ENCODE measurements around the gene SLMAP.

GRCh38 chr3:57779666-57780065, 23.6 kb downstream of the SLMAP start:
- TF ChIP-seq POLR2A (IDR thresholded peaks at IDR 0.05) (no peak), CTCF (IDR thresholded peaks at IDR 0.05) (no peak), POLR2AphosphoS5 (IDR thresholded peaks at IDR 0.05) (no peak)

Data from upper lobe of left lung (tissue), 4 donors.